Stromal cell of bone marrow (primary cell): ENCODE results near the gene PEX14.

ENCODE experiments used
- DNase-seq: peaks from one replicate; pipeline ENCODE4 v3.0.0-alpha.2; 2012; ENCODE audit warnings: low read depth

Gene PEX14

GRCh38 chr1:10520497-10520896 is 45.7 kb downstream of the PEX14 start:
- DNase-seq, result no peak

GRCh38 chr1:10520952-10521351 is 46.2 kb downstream of the PEX14 start:
- DNase-seq, result no peak

GRCh38 chr1:10521537-10522157 is 46.9 kb downstream of the PEX14 start:
- DNase-seq, result no peak

- no peak for DNase-seq
Measured at GRCh38 chr1:10522322-10522860, 47.6 kb downstream of the PEX14 start.

GRCh38 chr1:10525208-10525607 is 50.5 kb downstream of the PEX14 start:
- no peak for DNase-seq

- DNase-seq, result no peak
Measured at GRCh38 chr1:10528066-10529014, 53.6 kb downstream of the PEX14 start.

GRCh38 chr1:10529091-10529490 is 54.3 kb downstream of the PEX14 start:
- no peak for DNase-seq

- DNase-seq, result no peak
Measured at GRCh38 chr1:10529765-10530164, 55.0 kb downstream of the PEX14 start.

GRCh38 chr1:10530281-10530740 is 55.6 kb downstream of the PEX14 start:
- no peak for DNase-seq

- DNase-seq, result no peak
Measured at GRCh38 chr1:10530756-10531495, 56.2 kb downstream of the PEX14 start.

GRCh38 chr1:10532362-10532761 is 57.6 kb downstream of the PEX14 start:
- no peak for DNase-seq

GRCh38 chr1:10534519-10534918 is 59.8 kb downstream of the PEX14 start:
- DNase-seq, result no peak

- DNase-seq, result no peak
Measured at GRCh38 chr1:10536133-10536770, 61.5 kb downstream of the PEX14 start.

- DNase-seq, result no peak
Measured at GRCh38 chr1:10537082-10537766, 62.5 kb downstream of the PEX14 start.

- no peak for DNase-seq
Measured at GRCh38 chr1:10538646-10539355, 64.1 kb downstream of the PEX14 start.

GRCh38 chr1:10539411-10540043 is 64.8 kb downstream of the PEX14 start:
- no peak for DNase-seq

GRCh38 chr1:10540277-10541005 is 65.7 kb downstream of the PEX14 start:
- no peak for DNase-seq

GRCh38 chr1:10541286-10541685 is 66.5 kb downstream of the PEX14 start:
- no peak for DNase-seq

- DNase-seq, result no peak
Measured at GRCh38 chr1:10544239-10544638, 69.5 kb downstream of the PEX14 start.
